Measurements from ENCODE around the gene FOXE1. TPM values are rescaled to one million over a fixed set of nuclear protein-coding genes. Genes with fewer than 3 reads are reported as not detected.

Gene FOXE1
- total RNA-seq, 1 experiment from 2014 or later = 0.82 TPM

DNA sequence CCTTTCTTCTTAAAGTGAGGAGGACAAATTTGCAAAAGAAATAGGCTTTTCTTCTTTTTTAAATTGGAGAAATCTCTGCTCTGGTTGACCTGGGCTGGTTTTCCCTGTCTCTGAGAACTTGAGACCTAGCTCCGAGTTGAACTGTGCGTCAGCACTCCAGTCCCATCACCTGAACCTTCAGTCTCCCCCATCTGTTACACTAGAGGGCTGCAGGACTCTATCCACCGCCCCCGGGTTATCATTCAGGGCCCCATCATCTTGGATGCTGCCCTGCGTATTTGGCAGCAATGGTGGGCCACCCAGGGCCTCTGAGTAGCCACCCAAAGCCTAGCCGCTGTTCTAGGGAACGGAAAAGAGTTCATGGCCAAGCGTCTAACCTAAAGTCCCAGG lies 2.5 kb downstream of the FOXE1 start:
- TF ChIP-seq SIN3A (IDR thresholded peaks at IDR 0.05; ENCODE audit: borderline replicate concordance, insufficient read depth, low read depth, low read length) = no peak
- no peak for TF ChIP-seq POLR2AphosphoS5 (IDR thresholded peaks at IDR 0.05; ENCODE audit: low read depth, low read length)
- no peak for TF ChIP-seq TCF7L2 (IDR thresholded peaks at IDR 0.05; ENCODE audit: low read depth, low read length)
- TF ChIP-seq, protein P1, sequence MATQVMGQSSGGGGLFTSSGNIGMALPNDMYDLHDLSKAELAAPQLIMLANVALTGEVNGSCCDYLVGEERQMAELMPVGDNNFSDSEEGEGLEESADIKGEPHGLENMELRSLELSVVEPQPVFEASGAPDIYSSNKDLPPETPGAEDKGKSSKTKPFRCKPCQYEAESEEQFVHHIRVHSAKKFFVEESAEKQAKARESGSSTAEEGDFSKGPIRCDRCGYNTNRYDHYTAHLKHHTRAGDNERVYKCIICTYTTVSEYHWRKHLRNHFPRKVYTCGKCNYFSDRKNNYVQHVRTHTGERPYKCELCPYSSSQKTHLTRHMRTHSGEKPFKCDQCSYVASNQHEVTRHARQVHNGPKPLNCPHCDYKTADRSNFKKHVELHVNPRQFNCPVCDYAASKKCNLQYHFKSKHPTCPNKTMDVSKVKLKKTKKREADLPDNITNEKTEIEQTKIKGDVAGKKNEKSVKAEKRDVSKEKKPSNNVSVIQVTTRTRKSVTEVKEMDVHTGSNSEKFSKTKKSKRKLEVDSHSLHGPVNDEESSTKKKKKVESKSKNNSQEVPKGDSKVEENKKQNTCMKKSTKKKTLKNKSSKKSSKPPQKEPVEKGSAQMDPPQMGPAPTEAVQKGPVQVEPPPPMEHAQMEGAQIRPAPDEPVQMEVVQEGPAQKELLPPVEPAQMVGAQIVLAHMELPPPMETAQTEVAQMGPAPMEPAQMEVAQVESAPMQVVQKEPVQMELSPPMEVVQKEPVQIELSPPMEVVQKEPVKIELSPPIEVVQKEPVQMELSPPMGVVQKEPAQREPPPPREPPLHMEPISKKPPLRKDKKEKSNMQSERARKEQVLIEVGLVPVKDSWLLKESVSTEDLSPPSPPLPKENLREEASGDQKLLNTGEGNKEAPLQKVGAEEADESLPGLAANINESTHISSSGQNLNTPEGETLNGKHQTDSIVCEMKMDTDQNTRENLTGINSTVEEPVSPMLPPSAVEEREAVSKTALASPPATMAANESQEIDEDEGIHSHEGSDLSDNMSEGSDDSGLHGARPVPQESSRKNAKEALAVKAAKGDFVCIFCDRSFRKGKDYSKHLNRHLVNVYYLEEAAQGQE (IDR thresholded peaks at IDR 0.05; ENCODE audit: insufficient read depth in 1 of 2, low read depth in 2 of 2, low read length in 1 of 2) = no peak
- TF ChIP-seq, protein P2, sequence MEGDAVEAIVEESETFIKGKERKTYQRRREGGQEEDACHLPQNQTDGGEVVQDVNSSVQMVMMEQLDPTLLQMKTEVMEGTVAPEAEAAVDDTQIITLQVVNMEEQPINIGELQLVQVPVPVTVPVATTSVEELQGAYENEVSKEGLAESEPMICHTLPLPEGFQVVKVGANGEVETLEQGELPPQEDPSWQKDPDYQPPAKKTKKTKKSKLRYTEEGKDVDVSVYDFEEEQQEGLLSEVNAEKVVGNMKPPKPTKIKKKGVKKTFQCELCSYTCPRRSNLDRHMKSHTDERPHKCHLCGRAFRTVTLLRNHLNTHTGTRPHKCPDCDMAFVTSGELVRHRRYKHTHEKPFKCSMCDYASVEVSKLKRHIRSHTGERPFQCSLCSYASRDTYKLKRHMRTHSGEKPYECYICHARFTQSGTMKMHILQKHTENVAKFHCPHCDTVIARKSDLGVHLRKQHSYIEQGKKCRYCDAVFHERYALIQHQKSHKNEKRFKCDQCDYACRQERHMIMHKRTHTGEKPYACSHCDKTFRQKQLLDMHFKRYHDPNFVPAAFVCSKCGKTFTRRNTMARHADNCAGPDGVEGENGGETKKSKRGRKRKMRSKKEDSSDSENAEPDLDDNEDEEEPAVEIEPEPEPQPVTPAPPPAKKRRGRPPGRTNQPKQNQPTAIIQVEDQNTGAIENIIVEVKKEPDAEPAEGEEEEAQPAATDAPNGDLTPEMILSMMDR (IDR thresholded peaks at IDR 0.05) = no peak
- intact Hi-C loops (cut with micrococcal nuclease; ENCODE audit: unreplicated experiment) (no loop called here), in situ Hi-C loops (cut with HindIII; ENCODE audit: low pct_unique_long_range_greater_than_20kb, low sequenced_read_pairs) (no loop called here)
- Histone ChIP-seq H3K27ac (ENCODE audit: low read length) (no peak overlapping the region), H3K27me3 (ENCODE audit: control insufficient read depth, insufficient read depth, low read length) (no peaks in the 10 kb centered on the region), H3K36me3 (ENCODE audit: control insufficient read depth, insufficient read depth, low read length) (no peaks in the 10 kb centered on the region), H3K4me3 (ENCODE audit: low read depth in 2 of 2, low read length in 2 of 2) (no peak overlapping the region), H3K4me1 (ENCODE audit: control insufficient read depth, insufficient read depth, low read length) (no peaks in the 10 kb centered on the region), H3K9me3 (ENCODE audit: control insufficient read depth, insufficient read depth, low read depth, low read length) (no peaks in the 10 kb centered on the region)
- no TSS peak for BruUV-seq (replicated peaks)
- POLR2A ChIA-PET = no interaction called here
- DNase-seq (ENCODE audit: low read depth, low spot score) = no peak
- CTCF ChIA-PET = no interaction called here
- ATAC-seq = no peak

DNA sequence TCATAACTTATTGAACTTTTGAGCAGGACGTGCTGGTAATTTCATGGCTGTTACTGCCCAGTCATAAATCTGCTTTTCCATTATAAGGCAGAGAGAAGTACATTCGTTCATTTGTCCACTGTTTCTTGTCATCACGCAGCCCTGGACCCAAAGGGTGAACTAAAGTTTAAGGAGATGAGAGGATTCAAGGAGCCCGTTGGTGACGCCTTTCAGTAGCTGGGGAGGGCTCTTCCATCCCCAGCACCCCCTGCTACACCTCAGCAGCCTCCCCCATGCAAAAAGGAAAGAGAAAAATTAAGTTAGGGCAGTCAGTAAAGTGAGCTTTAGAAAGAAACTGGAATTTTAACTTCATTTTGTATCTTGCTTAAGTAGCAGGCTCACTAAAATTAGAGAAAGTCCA lies 2.9 kb downstream of the FOXE1 start:
- BruUV-seq (replicated peaks) = no TSS peak
- no peak for ATAC-seq
- ChIA-PET CTCF (no interaction called here), POLR2A (no interaction called here)
- intact Hi-C loops (cut with micrococcal nuclease; ENCODE audit: unreplicated experiment) = no loop called here
- Histone ChIP-seq H3K9me3 (ENCODE audit: control insufficient read depth, insufficient read depth, low read depth, low read length) (no peaks in the 10 kb centered on the region), H3K27ac (ENCODE audit: low read length) (no peak overlapping the region), H3K36me3 (ENCODE audit: control insufficient read depth, insufficient read depth, low read length) (no peaks in the 10 kb centered on the region), H3K4me3 (ENCODE audit: low read depth in 2 of 2, low read length in 2 of 2) (no peak overlapping the region), H3K4me1 (ENCODE audit: control insufficient read depth, insufficient read depth, low read length) (no peaks in the 10 kb centered on the region), H3K27me3 (ENCODE audit: control insufficient read depth, insufficient read depth, low read length) (no peaks in the 10 kb centered on the region)
- TF ChIP-seq, protein P1 (IDR thresholded peaks at IDR 0.05; ENCODE audit: insufficient read depth in 1 of 2, low read depth in 2 of 2, low read length in 1 of 2) = no peak
- TF ChIP-seq POLR2AphosphoS5 (IDR thresholded peaks at IDR 0.05; ENCODE audit: low read depth, low read length) (no peak), SIN3A (IDR thresholded peaks at IDR 0.05; ENCODE audit: borderline replicate concordance, insufficient read depth, low read depth, low read length) (no peak), TCF7L2 (IDR thresholded peaks at IDR 0.05; ENCODE audit: low read depth, low read length) (no peak)
- TF ChIP-seq, protein P2 (IDR thresholded peaks at IDR 0.05) = no peak
- DNase-seq (ENCODE audit: low read depth, low spot score) = no peak
- in situ Hi-C loops (cut with HindIII; ENCODE audit: low pct_unique_long_range_greater_than_20kb, low sequenced_read_pairs) = no loop called here
